Loucy (cell line): ENCODE data around the gene ATPAF2.

Source experiments
- EZH2phosphoT487 ChIP-seq: fragments of 200-600 bp; IDR thresholded peaks from 2 replicates; pipeline ENCODE4 v1.6.1; 2018; ENCODE audit warnings: antibody characterized with exemption, mild to moderate bottlenecking, moderate library complexity, borderline replicate concordance
- TF ChIP-seq, protein P1 (sequence below): fragments of 200-600 bp; sonication (generic); conservative IDR thresholded peaks from 2 replicates; pipeline ENCODE4 v1.5.1; 2014; ENCODE audit warnings: mild to moderate bottlenecking, antibody characterized with exemption, low read length

DNA sequence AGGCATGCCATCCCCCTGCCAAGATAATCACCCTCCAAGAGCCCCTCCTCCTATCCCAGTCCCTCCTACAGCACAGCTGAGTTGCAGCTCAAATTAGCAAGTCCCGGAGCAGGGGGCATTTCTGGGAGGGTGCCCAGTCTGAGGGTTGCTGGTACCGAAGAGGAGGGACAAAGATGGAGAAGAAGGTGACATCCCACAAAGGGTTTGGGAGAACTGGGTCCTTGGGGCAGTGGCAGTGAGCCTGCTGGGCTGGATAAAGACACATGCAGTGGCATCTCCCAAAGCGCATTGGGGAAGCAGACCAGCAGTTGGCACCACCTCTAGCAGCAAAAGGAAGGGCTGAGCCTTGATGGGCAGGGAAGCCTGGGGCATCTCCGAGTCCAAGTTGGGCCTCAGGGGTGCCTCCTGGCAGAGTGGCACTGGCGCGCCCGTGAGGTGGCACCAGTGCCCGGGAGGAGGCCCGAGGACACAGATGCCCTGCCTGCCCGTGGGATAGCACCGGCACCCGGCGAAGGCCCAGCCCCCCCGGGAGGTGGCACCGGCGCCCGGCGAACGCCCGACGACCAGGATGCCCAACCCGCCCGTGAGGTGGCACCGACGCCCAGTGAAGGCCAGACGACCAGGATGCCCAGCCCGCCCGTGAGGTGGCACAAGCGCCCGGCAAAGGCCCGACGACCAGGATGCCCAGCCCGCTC is 67.4 kb downstream of the ATPAF2 start:
- TF ChIP-seq, protein P1, sequence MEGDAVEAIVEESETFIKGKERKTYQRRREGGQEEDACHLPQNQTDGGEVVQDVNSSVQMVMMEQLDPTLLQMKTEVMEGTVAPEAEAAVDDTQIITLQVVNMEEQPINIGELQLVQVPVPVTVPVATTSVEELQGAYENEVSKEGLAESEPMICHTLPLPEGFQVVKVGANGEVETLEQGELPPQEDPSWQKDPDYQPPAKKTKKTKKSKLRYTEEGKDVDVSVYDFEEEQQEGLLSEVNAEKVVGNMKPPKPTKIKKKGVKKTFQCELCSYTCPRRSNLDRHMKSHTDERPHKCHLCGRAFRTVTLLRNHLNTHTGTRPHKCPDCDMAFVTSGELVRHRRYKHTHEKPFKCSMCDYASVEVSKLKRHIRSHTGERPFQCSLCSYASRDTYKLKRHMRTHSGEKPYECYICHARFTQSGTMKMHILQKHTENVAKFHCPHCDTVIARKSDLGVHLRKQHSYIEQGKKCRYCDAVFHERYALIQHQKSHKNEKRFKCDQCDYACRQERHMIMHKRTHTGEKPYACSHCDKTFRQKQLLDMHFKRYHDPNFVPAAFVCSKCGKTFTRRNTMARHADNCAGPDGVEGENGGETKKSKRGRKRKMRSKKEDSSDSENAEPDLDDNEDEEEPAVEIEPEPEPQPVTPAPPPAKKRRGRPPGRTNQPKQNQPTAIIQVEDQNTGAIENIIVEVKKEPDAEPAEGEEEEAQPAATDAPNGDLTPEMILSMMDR = no peak
- TF ChIP-seq EZH2phosphoT487 = no peak
